Fibroblast of the aortic adventitia (primary cell): ENCODE measurements around the gene SPC25. TPM values are rescaled to one million over a fixed set of nuclear protein-coding genes. Genes with fewer than 3 reads are reported as not detected.

Source experiments
- DNase-seq: peaks from one replicate; pipeline ENCODE4 v3.0.0-alpha.2; 2010; ENCODE audit warnings: low read depth
- H3K4me3 ChIP-seq: 2 replicates; pipeline ENCODE4 v1.5.1; 2011; ENCODE audit warnings: low read depth, mild to moderate bottlenecking, control low read depth, low read length, moderate library complexity
- total RNA-seq: library from RNA; depleted of rRNA; stranded (reverse); fragments of >200 nt; gene quantifications from 2 replicates; pipeline ENCODE4 v1.2.3, GENCODE V29; 2012; ENCODE audit warnings: low replicate concordance
- TF ChIP-seq, protein P1 (sequence below): IDR thresholded peaks from 2 replicates; pipeline ENCODE4 v1.5.1; 2011; ENCODE audit warnings: mild to moderate bottlenecking, low read length, control low read depth, inconsistent platforms; ENCODE audit not compliant: insufficient read depth

Gene SPC25
- total RNA-seq, 1 donor, result 19.3 TPM

- H3K4me3 ChIP-seq, result no peak overlapping the region
- no peak for DNase-seq
- TF ChIP-seq, protein P1, sequence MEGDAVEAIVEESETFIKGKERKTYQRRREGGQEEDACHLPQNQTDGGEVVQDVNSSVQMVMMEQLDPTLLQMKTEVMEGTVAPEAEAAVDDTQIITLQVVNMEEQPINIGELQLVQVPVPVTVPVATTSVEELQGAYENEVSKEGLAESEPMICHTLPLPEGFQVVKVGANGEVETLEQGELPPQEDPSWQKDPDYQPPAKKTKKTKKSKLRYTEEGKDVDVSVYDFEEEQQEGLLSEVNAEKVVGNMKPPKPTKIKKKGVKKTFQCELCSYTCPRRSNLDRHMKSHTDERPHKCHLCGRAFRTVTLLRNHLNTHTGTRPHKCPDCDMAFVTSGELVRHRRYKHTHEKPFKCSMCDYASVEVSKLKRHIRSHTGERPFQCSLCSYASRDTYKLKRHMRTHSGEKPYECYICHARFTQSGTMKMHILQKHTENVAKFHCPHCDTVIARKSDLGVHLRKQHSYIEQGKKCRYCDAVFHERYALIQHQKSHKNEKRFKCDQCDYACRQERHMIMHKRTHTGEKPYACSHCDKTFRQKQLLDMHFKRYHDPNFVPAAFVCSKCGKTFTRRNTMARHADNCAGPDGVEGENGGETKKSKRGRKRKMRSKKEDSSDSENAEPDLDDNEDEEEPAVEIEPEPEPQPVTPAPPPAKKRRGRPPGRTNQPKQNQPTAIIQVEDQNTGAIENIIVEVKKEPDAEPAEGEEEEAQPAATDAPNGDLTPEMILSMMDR, result no peak
Measured at GRCh38 chr2:168854651-168855050, 35.6 kb downstream of the SPC25 start.

DNA sequence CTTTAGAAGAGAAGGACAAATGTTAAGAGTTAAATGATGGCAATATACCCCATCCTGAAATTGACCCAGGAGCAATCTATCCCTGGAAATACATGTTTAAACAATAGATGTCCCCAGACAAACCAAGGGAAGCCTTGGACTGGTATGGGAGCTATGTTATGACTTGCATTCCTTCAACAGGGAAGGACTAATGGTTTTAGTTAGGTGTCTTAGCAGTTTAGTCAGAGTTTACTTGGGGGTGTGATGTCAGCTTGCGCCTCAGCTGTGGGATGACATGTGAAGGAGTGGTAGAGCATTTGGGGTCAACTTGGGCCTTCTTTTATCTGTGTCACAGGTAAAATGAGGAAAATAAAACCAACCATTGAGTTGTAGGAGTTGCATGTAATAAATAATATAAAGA, 36.8 kb downstream of the SPC25 start:
- no peak for DNase-seq
- TF ChIP-seq, protein P1, result no peak
- no peak overlapping the region for H3K4me3 ChIP-seq

- DNase-seq, result no peak
Measured at GRCh38 chr2:168852481-168852880, 37.7 kb downstream of the SPC25 start.

DNA sequence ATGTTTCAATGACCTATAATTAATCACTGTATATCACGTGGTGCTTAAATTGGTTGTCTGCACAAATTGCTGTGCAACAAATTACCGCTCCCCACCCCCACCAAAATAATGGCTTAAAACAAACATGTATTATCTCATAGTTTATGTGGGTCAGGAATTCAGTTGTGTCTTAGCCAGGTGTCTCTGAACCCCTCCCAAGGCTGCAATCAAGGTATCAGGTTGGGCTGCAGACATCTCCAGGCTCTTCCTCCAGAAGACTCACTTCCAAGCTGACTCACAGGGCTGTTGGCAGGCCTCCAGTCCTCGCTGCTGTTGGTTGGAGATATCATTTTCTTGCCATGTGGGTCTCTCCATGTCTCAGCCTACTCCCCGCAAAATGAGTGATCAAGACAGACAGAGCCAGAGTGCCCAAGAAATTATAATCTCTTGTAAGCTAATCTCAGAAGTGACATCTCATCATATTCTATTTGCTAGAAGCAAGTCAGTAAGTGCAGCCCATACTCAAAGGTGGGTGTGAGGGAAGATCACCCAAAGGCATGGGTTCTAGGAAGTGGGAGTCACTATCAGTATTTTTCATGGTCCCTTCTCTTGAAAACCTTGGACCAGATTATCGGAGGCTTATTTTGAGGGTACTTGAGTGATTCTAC, 38.4 kb downstream of the SPC25 start:
- peak; percentile 65 for DNase-seq
- no peak overlapping the region for H3K4me3 ChIP-seq
- TF ChIP-seq, protein P1, result no peak

More at GRCh38 chr2:168852481-168852880, 37.7 kb downstream of the SPC25 start:
- TF ChIP-seq, protein P1, result no peak
- no peak overlapping the region for H3K4me3 ChIP-seq

DNA sequence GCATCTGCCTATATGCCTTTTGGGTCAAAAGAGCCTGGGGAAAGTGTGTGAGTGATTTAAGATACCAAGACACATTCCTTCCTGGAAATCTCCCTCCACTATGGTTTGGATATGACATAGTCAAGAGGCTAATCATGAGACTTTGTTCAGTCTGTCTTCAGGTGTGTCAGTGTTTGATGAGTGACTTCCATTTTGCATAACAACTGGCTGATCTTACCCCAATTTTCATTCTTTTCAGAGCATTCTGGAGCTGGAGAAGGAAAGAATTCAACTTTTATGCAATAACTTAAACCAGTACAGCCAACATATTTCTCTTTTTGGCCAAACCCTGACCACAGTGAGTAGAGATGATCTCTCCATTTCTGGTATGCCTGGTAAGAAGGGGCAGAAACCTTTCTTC, 39.4 kb downstream of the SPC25 start:
- TF ChIP-seq, protein P1, result no peak

GRCh38 chr2:168849610-168850009, 40.6 kb downstream of the SPC25 start:
- peak; percentile 37 for DNase-seq
- H3K4me3 ChIP-seq, result no peak overlapping the region
- TF ChIP-seq, protein P1, result no peak

More for the DNA sequence above, 39.4 kb downstream of the SPC25 start:
- no peak overlapping the region for H3K4me3 ChIP-seq
- peak; percentile 7 for DNase-seq

- no peak for DNase-seq
- TF ChIP-seq, protein P1, result no peak
- H3K4me3 ChIP-seq, result no peak overlapping the region
Measured at GRCh38 chr2:168848225-168848624, 42.0 kb downstream of the SPC25 start.
